Measurements from ENCODE around the gene DRAP1.

Gene DRAP1

GRCh38 chr11:65906602-65907001, 12.6 kb upstream of the DRAP1 start:
- DNase-seq: no peak

GRCh38 chr11:65907878-65908277, 11.3 kb upstream of the DRAP1 start:
- DNase-seq: no peak

GRCh38 chr11:65911682-65912568, 7.3 kb upstream of the DRAP1 start:
- DNase-seq: peak; percentile 50

- DNase-seq: no peak
Observed at GRCh38 chr11:65912845-65913244, 6.4 kb upstream of the DRAP1 start.

GRCh38 chr11:65915101-65915820, 4.0 kb upstream of the DRAP1 start:
- no peak for DNase-seq

- DNase-seq: no peak
Observed at GRCh38 chr11:65915821-65916251, 3.4 kb upstream of the DRAP1 start.

GRCh38 chr11:65916391-65916790, 2.8 kb upstream of the DRAP1 start:
- DNase-seq: no peak

- DNase-seq: no peak
Observed at GRCh38 chr11:65917077-65917433, 2.2 kb upstream of the DRAP1 start.

- DNase-seq: no peak
Observed at GRCh38 chr11:65917434-65918210, 1.6 kb upstream of the DRAP1 start.

GRCh38 chr11:65918211-65919140, 750 bp upstream of the DRAP1 start, which contains the start of gene C11orf68:
C11orf68 (minus strand) TSS chr11:65919062; CDS start chr11:65919031, 31 bp downstream.
- DNase-seq: no peak

- DNase-seq: no peak
Observed at GRCh38 chr11:65919573-65920371, 546 bp downstream of the DRAP1 start.

GRCh38 chr11:65920372-65920802, 1.2 kb downstream of the DRAP1 start:
- DNase-seq: no peak

- no peak for DNase-seq
Observed at GRCh38 chr11:65921033-65921555, 1.9 kb downstream of the DRAP1 start.

GRCh38 chr11:65921876-65922275, 2.6 kb downstream of the DRAP1 start:
- no peak for DNase-seq

GRCh38 chr11:65922565-65922964, 3.3 kb downstream of the DRAP1 start:
- no peak for DNase-seq

- DNase-seq: no peak
Observed at GRCh38 chr11:65925397-65925796, 6.2 kb downstream of the DRAP1 start.

- DNase-seq: no peak
Observed at GRCh38 chr11:65927904-65928397, 8.7 kb downstream of the DRAP1 start.

- DNase-seq: no peak
Observed at GRCh38 chr11:65928667-65929066, 9.4 kb downstream of the DRAP1 start.

- DNase-seq: no peak
Observed at GRCh38 chr11:65931773-65932557, 12.7 kb downstream of the DRAP1 start.

GRCh38 chr11:65932558-65932919, 13.3 kb downstream of the DRAP1 start:
- DNase-seq: no peak

All from NCI-H1694 treated with DMSO at 0.1 percent for 48 hours (cell line).